ENCODE data around the gene ALG11.
"Not testable (repeated sequence)": the region's sequence is repeated elsewhere in the genome, so short reads cannot be mapped to it uniquely, and the experiment has no call there.

Gene ALG11

GRCh38 chr13:52030401-52030800 lies 18.2 kb downstream of the ALG11 start:
- DNase-seq: not testable (repeated sequence)

- no peak for DNase-seq
Observed at GRCh38 chr13:52033039-52033438, 20.8 kb downstream of the ALG11 start.

- no peak for DNase-seq
Observed at GRCh38 chr13:52034616-52035226, 22.5 kb downstream of the ALG11 start.

- no peak for DNase-seq
Observed at GRCh38 chr13:52036037-52036436, 23.8 kb downstream of the ALG11 start.

GRCh38 chr13:52043675-52044074 lies 31.5 kb downstream of the ALG11 start:
- no peak for DNase-seq

- no peak for DNase-seq
Observed at GRCh38 chr13:52047463-52047862, 35.3 kb downstream of the ALG11 start.

GRCh38 chr13:52048516-52048915 lies 36.3 kb downstream of the ALG11 start:
- no peak for DNase-seq

GRCh38 chr13:52051400-52051799 lies 39.2 kb downstream of the ALG11 start:
- DNase-seq: no peak

- DNase-seq: no peak
Observed at GRCh38 chr13:52053460-52053859, 41.3 kb downstream of the ALG11 start.

GRCh38 chr13:52061064-52061463 lies 48.9 kb downstream of the ALG11 start:
- DNase-seq: not testable (repeated sequence)

- no peak for DNase-seq
Observed at GRCh38 chr13:52061587-52061986, 49.4 kb downstream of the ALG11 start.

- no peak for DNase-seq
Observed at GRCh38 chr13:52067237-52067636, 55.0 kb downstream of the ALG11 start.

GRCh38 chr13:52070929-52071523 lies 58.8 kb downstream of the ALG11 start:
- peak; percentile 1 to 27 for DNase-seq
